Uterus (tissue), 4 donors: ENCODE data around the gene DNAH10. TPM values are rescaled to one million over a fixed set of nuclear protein-coding genes. Genes with fewer than 3 reads are reported as not detected.

Source experiments
- DNase-seq, 2 donors: peaks; one replicate each; pipeline ENCODE4 v3.0.0-alpha.2; 2019 to 2020
- H3K27ac ChIP-seq, 2 donors: fragments of 200-600 bp; sonication (generic); 1 replicate in 1 of 2; 2 replicates in 1 of 2; pipeline ENCODE4 v1.5.1; 2016 to 2018
- H3K27me3 ChIP-seq, 2 donors: fragments of 200-600 bp; sonication (generic); one replicate each; pipeline ENCODE4 v1.5.1; 2018 to 2019; ENCODE audit warnings: control low read depth in 1 of 2
- H3K36me3 ChIP-seq, 2 donors: fragments of 200-600 bp; sonication (generic); one replicate each; pipeline ENCODE4 v1.5.1; 2019; ENCODE audit warnings: control low read depth in 1 of 2
- H3K4me1 ChIP-seq, 2 donors: fragments of 200-600 bp; sonication (generic); one replicate each; pipeline ENCODE4 v1.5.1; 2018 to 2019; ENCODE audit warnings: control low read depth in 1 of 2
- H3K4me3 ChIP-seq, 2 donors: fragments of 200-600 bp; sonication (generic); 1 replicate in 1 of 2; 2 replicates in 1 of 2; pipeline ENCODE4 v1.5.1; 2018 to 2019; ENCODE audit warnings: mild to moderate bottlenecking in 1 of 2
- H3K9me3 ChIP-seq, 2 donors: fragments of 200-600 bp; sonication (generic); one replicate each; pipeline ENCODE4 v1.5.1; 2019; ENCODE audit warnings: control low read depth in 1 of 2
- CTCF ChIP-seq, 4 experiments: fragments of 200-600 bp in 2 of 4; fragments of 450-650 bp in 2 of 4; sonication (generic) in 2 of 4; IDR thresholded peaks; one replicate each; pipeline ENCODE4 v1.5.1; 2016 to 2019; ENCODE audit warnings: antibody characterized with exemption in 4 of 4, mild to moderate bottlenecking in 2 of 4, moderate library complexity in 1 of 4
- POLR2A ChIP-seq, 2 donors: fragments of 450-650 bp; IDR thresholded peaks; one replicate each; pipeline ENCODE4 v1.6.1; 2016; ENCODE audit warnings: antibody characterized with exemption in 2 of 2, mild to moderate bottlenecking in 1 of 2, moderate library complexity in 1 of 2
- intact Hi-C: fragments of 100-400 bp; cut with DNase I; formaldehyde crosslinking; loops from one replicate; pipeline ENCODE4 v1.15.1; 2023; ENCODE audit warnings: low total_unique reads
- total RNA-seq, 4 donors: library from RNA; depleted of rRNA in 3 of 4; stranded (reverse); fragments of >200 nt in 3 of 4; gene quantifications; one replicate each; pipeline versions ENCODE4 v1.1.0 to v1.2.4, GENCODE V29; 2014 to 2023
- donor health status: DM: yes; HTN: yes; CAD: no.

Gene DNAH10
- total RNA-seq, 4 donors from 2014 or later = under 0.01 to 3.9 (median 1.1) TPM

GRCh38 chr12:123731596-123731995 is 30.5 kb upstream of the DNAH10 start:
- TF ChIP-seq POLR2A (IDR thresholded peaks at IDR 0.05) (no peak), CTCF (IDR thresholded peaks at IDR 0.05) (no peak)
- H3K9me3 ChIP-seq = no peaks in the 10 kb centered on the region

GRCh38 chr12:123732251-123732650 is 29.9 kb upstream of the DNAH10 start:
- Histone ChIP-seq H3K27me3 (no peaks in the 10 kb centered on the region), H3K4me1 (no peaks in the 10 kb centered on the region), H3K27ac (no peak overlapping the region), H3K36me3 (no peaks in the 10 kb centered on the region), H3K4me3 (no peak overlapping the region), H3K9me3 (no peaks in the 10 kb centered on the region)
- TF ChIP-seq POLR2A (IDR thresholded peaks at IDR 0.05) (no peak), CTCF (IDR thresholded peaks at IDR 0.05) (no peak)
- no peak for DNase-seq
- intact Hi-C loops = no loop called here

More at GRCh38 chr12:123731596-123731995, 30.5 kb upstream of the DNAH10 start:
- no peaks in the 10 kb centered on the region for H3K4me1 ChIP-seq
- no peaks in the 10 kb centered on the region for H3K36me3 ChIP-seq
- no peak overlapping the region for H3K4me3 ChIP-seq
- H3K27me3 ChIP-seq = no peaks in the 10 kb centered on the region
- no peak overlapping the region for H3K27ac ChIP-seq
- intact Hi-C loops = no loop called here
- DNase-seq = no peak

- H3K36me3 ChIP-seq = no peaks in the 10 kb centered on the region
- H3K27ac ChIP-seq = no peak overlapping the region
- intact Hi-C loops = no loop called here
- TF ChIP-seq CTCF (IDR thresholded peaks at IDR 0.05) = no peak
- TF ChIP-seq POLR2A (IDR thresholded peaks at IDR 0.05) = no peak
- no peaks in the 10 kb centered on the region for H3K27me3 ChIP-seq
- H3K4me1 ChIP-seq = no peaks in the 10 kb centered on the region
- no peak for DNase-seq
- no peak overlapping the region for H3K4me3 ChIP-seq
- H3K9me3 ChIP-seq = no peaks in the 10 kb centered on the region
Measured at GRCh38 chr12:123733229-123733628, 28.9 kb upstream of the DNAH10 start.

GRCh38 chr12:123734268-123734667 is 27.8 kb upstream of the DNAH10 start:
- intact Hi-C loops = no loop called here
- no peaks in the 10 kb centered on the region for H3K27me3 ChIP-seq
- H3K4me3 ChIP-seq = no peak overlapping the region
- H3K27ac ChIP-seq = no peak overlapping the region
- H3K36me3 ChIP-seq = no peaks in the 10 kb centered on the region
- no peaks in the 10 kb centered on the region for H3K9me3 ChIP-seq
- no peaks in the 10 kb centered on the region for H3K4me1 ChIP-seq
- no peak for DNase-seq
- no peak for TF ChIP-seq POLR2A (IDR thresholded peaks at IDR 0.05)
- no peak for TF ChIP-seq CTCF (IDR thresholded peaks at IDR 0.05)

GRCh38 chr12:123741937-123742572 is 20.0 kb upstream of the DNAH10 start:
- H3K4me3 ChIP-seq = no peak overlapping the region
- H3K36me3 ChIP-seq = no peaks in the 10 kb centered on the region
- no peaks in the 10 kb centered on the region for H3K9me3 ChIP-seq
- TF ChIP-seq CTCF (IDR thresholded peaks at IDR 0.05) = no peak
- no peak for TF ChIP-seq POLR2A (IDR thresholded peaks at IDR 0.05)
- intact Hi-C loops = no loop called here
- H3K27ac ChIP-seq = no peak overlapping the region
- H3K4me1 ChIP-seq = no peaks in the 10 kb centered on the region
- no peak for DNase-seq
- no peaks in the 10 kb centered on the region for H3K27me3 ChIP-seq
